GM21576 (cell line): Measurements from ENCODE around the gene TP73.

Experiments
- ATAC-seq: cut with Tn5 transposase; IDR thresholded peaks from one replicate; pipeline ENCODE4 v1.9.1; 2021; ENCODE audit warnings: mild to moderate bottlenecking, moderate library complexity; ENCODE audit not compliant: unreplicated experiment

The TP73 gene

DNA sequence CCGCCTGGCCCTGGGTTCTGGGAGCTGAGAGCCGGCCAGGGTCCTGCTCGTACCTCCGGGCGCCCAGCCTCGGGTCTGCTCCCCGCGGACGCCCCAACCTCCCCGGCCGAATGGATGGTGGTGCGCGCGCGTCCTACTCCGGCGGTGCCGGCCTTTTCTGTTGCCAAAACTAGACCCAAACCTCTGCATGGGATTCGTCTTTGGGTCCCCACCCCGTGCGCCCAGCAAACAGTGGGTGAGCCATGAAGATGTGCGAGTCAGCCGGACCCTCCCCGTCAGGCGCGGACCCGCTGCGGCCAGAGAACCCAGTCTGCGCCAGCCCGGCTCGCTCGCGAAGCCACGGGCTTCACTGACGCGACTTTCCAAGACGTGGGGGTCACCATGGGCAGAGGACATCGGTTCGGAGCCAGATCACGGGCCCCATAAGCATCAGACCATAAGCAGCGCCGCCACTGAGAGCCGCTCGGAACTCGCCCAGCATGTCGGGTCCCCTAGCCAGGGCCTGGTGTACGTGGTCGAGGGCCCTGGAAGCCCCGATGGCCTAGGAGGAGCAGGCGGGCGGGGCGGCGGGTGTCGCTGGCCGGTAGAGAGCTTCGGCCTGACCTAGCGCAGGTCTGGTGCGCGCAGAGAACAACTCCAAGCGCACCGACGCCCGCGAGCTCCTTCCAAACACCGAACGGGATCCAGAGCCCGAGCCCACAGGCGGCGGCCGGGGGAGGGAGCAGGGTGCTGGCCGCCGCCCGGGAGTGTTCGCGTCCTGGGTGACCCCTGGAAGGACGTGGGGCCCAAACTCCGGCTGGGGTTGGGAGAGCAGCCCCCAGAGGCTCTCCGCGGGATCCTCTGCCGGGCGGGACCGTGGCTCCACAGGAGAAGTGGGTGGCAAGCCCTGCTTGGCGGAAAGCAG lies 1.0 kb upstream of the TP73 start:
- no peak for ATAC-seq

DNA sequence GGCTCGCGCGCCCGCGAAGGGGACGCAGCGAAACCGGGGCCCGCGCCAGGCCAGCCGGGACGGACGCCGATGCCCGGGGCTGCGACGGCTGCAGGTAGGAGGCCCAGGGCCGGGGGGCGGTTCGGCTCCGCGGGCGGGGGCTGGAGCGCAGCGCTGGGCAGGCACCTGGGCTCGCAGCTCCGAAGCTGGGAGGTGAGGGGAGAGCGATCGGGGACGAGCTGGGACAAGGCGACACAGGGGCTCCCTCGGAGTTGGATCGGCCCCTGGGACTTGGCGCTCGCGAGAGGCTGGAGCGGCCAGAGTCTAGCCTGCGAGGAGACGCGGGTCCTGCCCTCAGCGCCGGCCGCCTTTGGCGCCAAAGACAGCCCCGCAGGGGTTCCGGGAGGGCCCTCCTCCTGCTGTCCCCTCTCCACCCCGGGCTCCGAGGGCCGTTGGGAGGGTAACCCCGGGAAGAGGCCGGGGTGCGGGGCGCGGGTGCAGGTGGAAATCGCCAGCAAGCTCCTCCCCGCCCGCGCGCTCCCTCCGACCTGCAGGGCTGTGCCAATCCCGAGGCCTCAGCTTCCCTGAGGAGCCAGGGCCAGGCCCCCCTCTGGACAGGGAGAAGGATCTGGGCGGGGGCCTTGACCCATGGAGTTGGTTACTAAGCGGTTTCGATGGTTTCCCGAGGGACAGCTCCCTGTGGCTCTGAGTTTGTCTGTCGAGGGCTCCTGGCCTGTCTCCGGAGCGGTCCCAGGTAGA lies 401 bp downstream of the TP73 start:
- no peak for ATAC-seq

DNA sequence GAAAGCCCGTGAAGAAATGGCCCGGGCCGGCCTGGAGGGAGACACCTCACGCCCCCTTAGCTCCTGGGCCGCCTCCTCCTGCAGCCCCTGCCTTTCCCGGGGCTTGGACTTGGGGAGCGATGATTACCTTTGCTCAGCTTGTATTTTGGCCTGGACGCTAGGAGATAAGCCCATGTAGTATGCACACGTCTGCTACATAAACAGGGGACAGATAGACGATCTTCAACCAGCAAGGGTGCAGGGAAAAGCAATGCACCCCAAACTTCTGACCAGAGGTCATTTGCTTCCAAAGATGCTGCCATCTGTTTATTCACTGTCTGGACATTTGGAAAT lies 936 bp downstream of the TP73 start:
- no peak for ATAC-seq

DNA sequence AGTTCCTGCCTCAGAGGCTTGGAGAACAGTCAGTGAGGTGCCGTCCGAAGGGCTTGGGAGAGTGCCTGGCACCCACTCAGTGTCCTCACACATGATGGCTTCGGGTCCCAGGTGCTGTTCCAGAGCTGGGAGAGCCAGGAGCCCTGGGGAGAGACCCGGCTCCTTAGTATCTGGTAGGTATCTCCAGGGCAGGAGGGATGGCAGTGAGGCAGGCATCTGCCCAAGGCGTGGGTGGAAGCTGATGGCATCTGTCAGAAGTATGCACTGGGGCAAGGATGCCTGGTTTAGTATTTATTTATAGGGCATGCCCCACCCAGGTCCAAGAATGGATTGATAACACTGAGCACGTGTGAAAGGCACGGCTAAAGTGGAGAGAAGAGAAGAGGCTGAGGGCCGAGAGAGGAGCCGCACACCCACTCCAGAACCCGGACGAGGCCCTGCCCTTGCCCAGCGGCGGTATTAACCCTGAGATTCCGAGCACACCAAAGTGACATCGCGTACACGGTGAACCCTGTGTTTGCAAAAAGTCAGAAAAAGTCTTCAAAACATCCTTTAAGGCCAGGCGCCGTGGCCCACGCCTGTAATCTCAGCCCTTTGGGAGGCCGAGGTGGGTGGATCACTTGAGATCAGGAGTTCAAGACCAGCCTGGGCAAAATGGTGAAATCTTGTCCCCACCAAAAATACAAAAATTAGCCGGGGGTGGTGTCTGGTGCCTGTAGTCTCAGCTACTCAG lies 2.4 kb downstream of the TP73 start:
- no peak for ATAC-seq

DNA sequence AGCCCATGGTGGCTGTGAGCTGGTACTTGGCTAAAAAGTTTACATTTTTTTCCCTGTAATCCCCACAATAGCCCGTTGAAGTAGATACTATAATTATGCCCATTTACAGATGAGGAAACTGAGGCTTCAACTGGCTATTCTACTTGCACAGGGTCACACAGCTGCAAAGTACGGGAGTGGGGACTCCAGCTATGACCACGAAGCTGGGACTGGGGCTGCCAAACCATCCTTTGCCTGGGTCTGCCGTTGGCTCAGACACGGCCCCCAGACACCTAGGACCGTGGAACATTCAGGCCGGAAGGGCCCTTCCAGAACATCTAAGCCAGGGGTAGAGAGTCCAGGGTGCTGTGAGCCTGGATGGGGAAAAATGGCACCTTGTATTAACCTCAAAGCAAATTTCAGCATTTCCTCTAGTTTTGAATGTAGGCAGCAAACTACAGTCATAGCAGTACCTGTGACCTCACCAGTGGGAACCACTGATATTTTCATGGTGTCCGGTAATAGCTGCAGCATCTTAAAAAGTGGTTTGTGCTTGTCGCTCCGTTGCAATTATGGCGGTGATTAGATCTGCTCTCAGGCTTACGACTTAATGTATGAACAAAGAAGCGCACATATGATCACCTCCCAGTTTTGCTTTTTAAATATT lies 4.3 kb downstream of the TP73 start:
- ATAC-seq: peak; percentile 61

DNA sequence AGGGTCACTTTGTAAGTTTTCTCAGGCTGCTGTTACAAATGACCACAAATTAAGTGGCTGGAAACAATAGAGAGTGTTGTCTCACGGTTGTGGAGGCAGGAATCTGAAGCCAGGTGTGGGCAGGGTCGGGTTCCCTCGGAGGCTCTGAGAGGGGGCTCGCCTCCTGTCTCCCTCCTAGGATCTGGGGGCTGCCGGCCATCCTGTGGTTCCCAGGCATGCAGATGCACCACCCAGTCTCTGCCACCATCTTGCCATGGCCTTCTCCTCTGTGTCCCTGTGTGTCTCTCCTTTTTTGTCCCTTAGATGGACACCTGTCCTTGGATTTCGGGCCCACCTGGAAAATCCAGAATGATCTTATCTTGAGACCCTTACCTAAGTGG lies 4.8 kb downstream of the TP73 start:
- ATAC-seq: no peak

DNA sequence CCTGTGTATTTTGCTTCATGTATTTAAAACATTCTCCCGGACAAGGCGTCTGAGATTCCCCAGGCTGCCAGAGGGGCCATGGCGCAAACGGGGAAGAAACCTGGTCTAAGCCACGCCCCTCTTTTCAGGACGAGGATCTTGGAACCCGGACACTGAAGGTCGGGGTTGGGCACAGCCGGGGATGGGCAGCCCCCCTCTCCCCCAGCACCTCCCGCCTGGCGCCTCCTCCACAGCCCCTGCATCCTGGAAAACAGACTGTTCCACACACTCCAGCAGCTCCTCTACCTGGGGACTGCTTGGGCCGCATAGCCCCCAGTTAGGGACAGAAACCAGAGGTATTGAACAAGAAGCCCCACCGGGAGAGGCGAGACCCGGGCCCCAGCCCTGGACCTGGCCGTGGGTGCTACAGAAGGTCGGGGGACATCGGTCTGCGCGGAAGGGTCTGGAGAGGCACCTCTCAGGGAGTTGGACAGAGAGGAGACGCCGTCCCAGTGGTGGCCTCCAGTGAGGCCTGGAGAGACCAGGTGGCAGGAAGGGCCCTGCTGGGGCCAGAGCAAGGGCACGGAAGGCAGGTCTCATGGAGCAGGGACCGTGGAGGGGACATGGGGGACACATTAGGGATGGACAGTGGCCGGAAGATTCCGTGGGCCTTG lies 5.4 kb downstream of the TP73 start:
- ATAC-seq: no peak

DNA sequence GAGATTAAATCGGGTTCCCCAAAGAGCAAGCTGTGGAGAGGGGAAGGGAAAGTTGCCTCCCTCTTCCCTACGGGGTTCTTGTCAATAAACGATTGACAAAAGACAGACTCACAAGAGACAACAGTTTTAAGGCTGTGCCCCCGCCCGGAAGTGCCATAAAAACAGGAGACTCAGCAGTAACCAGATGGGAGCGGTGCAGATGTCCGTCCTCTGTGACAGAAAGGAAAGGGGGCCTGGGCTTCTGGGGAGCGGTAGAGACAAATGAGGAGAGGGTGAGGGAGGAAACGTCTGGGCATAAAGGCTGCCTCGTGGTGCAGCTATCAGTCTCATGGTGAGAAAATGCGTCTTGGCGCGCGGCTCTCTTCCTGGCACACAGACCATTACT lies 5.9 kb downstream of the TP73 start:
- no peak for ATAC-seq

DNA sequence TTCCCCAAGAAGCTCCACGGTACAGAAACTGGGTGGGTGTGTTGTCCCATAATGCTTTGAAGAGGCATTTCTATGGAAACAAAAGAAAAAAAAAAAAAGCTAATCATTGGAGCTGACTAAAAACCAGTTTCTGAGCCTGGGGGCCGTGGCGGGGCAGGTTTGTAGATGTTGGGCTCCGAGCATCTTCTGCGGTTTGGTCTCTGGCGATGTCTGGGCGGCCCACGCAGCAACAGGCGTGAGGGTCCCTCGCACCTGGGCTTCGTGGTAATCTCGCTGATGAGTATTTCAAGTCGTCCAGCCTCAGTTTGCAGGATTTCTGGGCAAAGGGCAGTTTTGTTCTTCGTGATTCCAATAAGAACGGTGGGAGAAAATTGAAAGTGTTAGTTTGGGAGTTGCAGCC lies 6.8 kb downstream of the TP73 start:
- no peak for ATAC-seq

DNA sequence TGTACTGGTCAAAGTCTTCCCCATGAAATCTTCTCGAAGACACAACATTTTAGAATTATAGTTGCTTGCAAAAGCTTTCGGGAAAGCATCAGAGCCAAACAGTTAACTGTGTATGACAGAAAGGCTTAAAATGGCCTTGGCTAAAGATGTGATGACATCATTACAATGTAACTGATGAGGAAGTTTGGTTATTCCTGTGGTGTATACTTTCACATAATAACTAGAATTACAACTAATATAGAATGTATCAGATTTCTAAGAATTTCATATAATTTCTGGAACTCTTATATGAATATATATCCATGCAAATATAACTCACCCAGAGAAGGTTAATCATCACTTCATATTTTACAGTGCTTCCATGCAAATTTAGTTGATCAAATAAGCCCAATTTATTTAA lies 8.4 kb downstream of the TP73 start:
- ATAC-seq: no peak

DNA sequence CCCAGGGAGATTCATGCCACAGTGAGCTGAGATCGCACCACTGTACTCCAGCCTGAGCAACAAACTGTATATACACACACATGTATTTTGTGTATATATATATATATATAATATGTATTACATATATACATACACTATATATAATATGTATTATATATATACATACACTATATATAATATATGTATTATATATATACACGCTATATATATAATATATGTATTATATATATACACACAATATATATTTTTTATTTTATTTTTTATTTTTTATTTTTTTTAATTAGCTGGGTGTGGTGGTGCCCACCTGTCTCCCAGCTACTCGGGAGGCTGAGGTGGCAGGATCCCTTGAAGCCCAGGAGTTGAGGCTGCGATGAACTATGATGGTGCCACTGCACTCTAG lies 9.3 kb downstream of the TP73 start:
- no peak for ATAC-seq

DNA sequence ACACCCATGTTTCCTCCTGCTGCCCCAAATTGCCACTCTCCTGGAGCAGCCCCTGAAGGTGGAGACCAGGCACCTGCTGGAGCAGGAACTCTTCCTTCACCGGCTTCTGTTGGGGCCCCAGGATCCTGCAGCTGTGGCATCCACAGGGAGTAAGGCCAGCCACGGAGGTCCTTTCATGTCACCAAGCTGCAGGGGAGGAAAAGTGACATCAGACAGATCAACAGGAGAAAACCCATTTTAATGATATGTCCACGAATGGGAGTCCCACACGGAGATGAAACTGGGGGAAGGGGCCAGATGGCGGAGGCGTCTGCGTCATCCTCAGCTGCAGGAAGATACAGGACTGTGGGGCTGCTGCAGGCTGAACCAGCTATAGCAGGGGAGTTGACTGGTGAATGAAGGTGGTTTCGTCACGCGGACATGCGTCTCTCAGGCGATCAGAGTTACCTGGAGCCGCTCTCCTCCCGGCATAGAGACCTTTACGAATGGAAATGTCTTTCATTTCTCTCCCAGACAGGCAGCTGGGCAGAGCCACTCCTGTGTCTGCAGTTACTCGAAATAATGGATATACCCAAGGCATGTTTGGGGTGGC lies 9.9 kb downstream of the TP73 start:
- no peak for ATAC-seq

DNA sequence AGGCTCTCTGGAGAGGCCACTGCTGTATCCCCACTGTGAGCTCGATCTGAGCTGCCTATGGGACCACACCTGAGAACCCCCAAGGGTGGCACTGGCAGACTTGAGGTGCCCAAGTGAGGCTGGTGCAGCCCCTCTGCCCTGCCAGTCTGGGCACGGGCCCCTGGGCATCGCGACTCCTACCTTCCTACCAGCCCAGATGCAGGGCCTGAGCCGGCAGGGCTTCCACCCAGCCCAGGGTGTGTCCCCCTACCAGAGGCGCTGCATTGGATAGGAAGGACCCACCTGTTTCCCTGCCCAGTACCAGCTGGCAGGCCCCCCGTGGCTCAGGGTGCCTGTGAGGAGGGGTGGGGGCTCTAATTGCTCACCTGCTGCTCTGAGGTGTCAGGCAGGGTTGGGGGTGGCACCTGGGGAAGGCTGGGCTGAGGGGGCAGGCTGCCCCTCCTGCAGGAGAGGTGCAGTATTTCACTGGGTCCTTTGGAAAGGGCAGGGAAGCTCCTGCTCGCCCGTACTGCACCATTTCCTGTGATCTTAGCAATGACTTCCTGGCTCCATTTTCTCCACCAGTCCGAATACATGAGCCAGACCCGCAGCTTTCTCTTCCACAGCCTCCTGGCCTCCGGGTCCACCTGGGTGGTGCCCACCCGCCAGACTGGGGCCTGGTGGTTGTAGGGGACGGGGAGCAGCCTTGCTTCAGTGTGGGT lies 11.8 kb downstream of the TP73 start:
- ATAC-seq: no peak

DNA sequence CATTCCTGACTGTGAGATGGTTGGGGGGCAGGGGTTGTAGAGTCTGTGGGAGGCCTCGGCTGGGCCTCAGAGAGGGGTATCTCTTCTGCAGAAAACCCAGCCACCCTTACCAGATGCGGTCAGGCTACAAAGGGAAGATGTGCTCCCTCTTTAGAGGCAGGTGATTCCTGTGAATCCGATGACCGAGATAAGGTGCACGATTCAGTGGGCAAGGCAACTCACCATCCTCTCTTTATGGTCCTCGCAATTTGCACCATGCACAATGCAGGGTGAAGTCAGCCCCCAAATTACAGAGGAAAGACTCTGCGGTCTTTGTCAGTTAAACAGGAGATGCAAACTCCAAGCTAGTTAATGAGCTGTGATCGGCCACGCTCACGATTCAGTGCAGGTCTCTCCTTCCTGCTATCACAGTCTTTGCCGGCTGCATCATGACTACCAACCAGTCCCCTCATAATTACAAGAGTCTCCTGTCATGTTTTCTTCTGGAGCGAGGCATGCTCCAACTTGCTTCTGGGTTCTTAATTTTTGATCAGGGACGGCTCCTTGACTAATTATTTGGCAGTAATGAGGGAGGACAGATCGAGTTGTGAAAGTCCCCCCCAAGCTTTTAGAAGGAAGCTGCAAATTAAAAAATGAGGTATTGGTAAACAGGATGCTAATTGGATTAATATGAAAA lies 12.5 kb downstream of the TP73 start:
- no peak for ATAC-seq

DNA sequence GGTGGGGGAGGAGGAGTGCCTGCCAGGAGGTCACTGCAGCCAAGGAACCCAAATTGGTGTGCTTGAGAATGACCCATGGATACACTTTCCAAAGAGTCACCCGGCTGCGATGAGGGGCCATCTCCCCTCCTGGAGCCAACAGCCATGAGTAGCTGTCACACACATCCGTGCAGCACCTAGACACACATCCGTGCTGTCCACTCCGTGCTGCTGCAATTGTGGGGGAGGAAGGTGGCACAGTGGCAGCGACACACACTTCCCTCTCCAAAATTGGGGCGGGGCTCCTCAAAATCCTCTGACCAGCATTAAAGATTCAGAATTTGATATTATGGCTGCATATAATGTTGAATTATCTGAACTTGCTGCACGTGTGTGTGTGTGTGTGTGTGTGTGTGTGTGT lies 15.8 kb downstream of the TP73 start:
- ATAC-seq: no peak

DNA sequence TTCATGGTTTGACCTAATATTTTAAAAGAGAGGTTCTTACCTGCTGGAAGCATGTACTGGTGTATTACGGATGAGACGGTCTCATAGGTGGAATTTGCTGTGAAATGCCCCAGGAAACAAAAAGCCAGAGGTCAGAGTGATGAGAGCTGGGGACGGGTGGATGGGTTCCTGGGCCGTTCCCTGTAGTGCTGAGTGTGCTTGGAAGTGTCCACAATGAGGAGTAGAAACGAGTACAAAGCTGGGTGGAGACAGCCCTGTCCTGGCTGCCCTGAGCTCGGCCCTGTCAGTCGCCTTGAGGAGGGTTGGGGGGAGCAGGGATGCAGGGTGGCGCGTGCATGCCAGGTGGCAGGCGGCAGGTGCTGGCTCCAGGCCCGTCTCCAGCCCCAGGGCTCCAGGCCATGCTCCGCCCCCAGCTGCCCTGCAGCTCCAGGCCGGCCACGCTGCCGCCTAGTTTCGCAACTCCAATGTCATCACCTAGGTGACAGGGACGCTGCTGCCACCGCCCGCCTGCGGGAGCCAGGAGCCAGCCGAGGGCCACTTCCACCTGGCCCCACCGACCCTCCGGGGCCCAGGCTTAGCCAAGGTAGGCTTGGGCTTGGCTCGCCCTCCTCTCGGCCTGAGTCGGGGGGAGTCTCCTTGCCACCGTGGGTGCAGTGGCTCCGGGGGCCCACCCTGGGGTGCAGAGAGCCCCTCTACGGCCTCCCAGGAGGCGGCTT lies 16.4 kb downstream of the TP73 start:
- ATAC-seq: no peak

DNA sequence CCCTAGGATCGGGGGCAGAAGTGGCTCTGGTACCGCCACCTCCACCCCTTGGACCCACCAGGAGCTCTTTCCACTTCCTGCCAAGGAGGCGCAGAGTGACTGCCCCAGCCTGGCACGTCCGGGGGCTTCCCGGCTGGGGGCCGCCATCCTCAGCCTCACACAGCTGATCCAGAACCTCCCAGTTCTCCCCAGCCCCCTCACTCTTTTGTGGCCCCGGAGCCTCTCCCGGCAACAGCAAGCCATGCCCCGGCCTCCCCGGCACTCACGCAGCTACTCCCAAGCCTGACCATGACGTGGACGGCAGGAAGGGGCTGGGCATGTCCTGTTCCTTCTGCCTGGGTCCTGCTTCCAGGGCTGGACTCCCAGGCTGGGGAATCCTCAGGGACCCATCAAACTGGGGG lies 17.1 kb downstream of the TP73 start:
- no peak for ATAC-seq

DNA sequence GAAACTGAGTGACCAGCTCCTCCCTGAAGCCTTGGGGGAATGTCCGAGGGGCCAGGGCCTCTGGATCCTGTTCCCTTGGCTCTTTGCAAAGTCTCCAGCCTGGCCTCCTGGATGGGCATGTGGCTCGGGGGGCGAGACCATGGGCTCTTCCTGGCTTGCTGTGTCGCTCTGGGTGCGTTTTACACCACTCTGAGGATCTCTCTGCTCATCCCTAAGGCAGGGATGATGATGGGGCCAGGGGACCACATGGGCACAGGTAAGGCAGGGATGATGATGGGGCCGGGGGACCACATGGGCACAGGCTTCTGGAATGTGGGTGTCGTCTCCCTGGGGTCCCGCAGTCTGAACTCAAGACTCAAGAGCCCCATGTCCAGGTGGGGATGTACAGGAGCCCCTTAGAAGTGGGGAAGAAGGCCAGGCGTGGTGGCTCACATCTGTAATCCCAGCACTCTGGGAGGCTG lies 17.7 kb downstream of the TP73 start:
- no peak for ATAC-seq
